GM19467 (cell line): Measurements from ENCODE around the gene BMPR1A.
"Not testable (repeated sequence)": the region's sequence is repeated elsewhere in the genome, so short reads cannot be mapped to it uniquely, and the experiment has no call there.

ENCODE experiments used
- ATAC-seq: cut with Tn5 transposase; IDR thresholded peaks from one replicate; pipeline ENCODE4 v1.9.1; 2021; ENCODE audit warnings: mild to moderate bottlenecking, moderate library complexity; ENCODE audit not compliant: unreplicated experiment

BMPR1A gene

DNA sequence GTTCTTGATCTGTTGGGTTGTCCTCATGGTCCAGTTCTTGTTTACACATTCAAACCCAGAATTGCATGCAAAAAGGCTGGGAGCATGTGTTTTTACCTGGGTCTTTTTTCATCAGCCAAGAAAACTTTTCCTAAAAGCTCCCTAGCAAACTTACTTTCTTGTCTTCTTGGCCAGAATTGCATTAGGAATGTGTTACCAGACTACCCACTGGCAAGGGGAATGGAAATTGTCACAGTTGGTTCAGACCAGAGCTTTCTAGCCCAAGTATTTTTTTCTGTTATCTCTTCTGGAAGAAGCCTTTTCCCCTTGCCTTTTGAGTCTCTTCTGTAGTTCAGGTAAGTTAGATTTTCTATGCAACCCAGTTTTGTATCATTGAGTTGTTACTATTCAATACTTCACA is 77.5 kb downstream of the BMPR1A start:
- ATAC-seq = no peak

DNA sequence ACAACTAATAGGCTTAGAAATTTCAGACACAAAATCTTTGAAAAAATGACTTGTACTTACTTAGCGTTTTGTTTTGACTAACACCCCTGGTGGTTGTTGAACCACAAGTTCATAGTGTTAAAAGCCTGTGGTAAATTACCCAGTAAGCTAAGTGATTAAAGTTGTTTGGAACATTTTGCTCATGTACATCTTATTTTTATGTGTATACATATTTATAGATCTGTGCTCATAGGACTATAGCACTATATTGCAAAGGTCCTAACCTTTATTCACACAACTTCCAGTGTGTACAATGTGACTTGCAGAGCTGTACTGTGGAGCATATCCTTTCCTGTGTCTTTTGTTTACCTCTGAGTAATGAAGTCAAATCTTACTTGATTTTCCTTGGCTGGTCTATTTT is 79.6 kb downstream of the BMPR1A start:
- no peak for ATAC-seq

DNA sequence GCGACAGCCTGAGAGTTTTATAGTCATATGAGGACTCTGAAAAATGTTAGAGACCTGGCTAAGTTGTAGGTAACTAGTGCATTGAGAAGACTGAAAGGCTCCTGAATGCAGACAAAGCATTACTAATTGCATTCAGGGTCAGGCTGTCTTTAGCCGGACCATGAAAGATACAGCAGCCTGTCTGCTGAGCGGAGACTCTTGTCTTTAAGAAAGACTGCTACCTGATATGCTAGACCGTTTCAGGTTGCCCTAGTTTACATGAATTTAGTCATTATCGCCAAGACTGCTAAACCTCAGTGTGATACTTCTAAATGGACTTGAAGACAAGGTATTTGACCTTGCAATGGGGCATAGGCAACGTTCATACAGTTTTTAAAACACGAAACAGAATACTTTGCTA is 81.2 kb downstream of the BMPR1A start:
- ATAC-seq = no peak

DNA sequence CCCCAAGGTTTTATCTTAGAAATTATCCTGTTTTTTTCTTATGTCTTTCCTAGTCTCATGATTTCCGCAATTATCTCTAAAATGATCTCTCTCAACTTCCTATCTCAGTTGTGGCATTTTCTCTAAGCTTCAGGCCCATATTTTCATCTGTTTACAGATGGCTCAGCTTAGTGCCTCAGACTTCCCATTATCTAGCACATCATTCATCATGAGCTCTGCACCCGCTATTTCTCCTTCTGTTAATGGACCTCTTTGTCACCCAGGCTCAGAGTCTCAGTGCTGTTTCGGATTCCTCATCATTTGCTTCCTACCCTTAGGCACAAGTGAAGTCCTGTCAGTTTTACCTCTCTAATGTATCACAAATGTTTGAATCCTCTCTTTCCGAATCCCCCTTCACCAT is 84.1 kb downstream of the BMPR1A start:
- no peak for ATAC-seq

DNA sequence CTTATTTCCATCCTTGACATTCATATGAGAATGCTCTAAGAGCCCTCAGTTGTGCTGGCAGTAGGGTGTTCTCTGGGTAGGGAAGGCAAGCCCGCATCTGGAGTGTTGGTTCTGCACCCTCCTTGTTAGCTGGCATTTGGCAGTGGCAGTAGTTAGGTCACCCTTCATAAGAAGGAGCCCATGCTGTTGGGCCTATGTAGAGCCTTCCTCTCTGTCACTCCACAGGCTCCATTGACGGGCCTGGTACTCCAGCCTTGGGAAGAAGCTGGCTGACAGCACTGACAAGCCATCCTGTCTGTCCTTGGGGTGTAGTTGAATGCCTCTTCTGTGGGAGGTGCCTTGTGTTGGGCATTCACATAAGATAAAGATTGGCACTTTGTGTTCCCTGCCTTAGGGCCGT is 89.7 kb downstream of the BMPR1A start:
- ATAC-seq = no peak

DNA sequence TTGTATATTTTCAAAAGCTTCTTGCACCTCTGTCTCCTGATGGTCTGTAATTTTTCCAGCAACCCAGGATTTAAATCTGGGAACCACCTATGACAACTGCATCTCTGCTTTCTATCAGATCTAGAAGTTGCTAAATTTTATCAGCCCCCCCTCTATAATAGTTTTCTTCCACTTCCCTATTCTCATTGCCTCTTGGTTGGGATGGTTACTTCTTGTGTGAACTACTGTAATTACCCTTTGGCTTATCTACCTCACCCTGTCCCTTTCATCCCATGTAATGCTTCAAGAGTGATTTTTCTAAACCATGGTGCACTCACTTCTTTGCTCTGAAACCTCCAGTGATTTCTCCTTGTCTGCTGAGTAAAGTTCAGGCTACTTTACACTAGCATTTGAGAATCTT is 92.3 kb downstream of the BMPR1A start:
- ATAC-seq = no peak

DNA sequence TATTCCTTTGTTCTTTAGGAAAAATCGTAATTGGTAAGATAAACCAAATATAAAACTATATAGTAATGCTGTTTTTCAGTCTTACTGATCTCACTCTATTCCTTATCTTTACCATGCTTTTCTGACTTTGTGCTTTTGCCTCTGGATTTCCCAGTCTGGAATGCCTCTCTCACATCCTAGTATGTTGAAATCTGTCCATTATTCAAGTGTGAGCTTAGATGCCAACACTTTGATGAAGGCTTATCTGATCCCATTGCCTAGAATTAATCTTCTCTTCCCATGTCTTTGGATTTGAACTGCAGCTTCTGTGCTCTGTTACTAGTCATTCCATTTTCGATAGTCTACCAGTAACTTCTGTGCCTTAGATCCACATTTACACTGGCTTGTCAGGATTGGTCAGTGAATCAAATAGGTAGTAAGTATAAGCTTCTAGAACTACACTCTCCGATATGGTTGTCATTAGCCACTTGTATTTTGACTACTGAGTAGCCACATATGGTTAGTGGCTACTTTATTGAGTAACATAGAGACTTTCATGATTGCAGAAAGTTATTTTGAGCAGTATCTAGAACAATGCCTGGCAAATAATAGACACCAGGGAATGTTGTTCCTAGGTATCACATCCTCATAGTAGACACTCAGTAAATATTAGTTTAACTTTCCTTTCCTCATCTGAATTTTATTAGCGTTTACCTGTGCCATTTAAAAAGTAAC is 92.9 kb downstream of the BMPR1A start:
- ATAC-seq = no peak

DNA sequence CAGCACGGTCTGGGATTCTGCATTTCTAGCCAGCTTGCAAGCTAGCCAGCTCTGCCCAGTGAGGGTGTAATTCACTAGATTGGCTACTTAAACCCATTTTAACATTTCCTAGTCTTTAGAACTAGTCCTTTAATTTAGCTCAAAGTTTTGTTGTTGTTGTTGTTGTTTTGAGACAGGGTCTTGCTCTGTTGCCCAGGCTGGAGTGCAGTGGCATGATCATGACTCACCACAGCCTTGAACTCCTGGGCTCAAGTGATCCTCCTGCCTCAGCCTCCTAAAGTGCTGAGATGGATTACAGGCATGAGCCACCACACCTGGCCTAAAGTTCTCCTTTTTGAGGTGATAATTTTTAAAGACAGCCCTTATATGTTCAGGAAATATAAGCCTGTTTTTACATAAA is 94.1 kb downstream of the BMPR1A start:
- ATAC-seq = no peak

DNA sequence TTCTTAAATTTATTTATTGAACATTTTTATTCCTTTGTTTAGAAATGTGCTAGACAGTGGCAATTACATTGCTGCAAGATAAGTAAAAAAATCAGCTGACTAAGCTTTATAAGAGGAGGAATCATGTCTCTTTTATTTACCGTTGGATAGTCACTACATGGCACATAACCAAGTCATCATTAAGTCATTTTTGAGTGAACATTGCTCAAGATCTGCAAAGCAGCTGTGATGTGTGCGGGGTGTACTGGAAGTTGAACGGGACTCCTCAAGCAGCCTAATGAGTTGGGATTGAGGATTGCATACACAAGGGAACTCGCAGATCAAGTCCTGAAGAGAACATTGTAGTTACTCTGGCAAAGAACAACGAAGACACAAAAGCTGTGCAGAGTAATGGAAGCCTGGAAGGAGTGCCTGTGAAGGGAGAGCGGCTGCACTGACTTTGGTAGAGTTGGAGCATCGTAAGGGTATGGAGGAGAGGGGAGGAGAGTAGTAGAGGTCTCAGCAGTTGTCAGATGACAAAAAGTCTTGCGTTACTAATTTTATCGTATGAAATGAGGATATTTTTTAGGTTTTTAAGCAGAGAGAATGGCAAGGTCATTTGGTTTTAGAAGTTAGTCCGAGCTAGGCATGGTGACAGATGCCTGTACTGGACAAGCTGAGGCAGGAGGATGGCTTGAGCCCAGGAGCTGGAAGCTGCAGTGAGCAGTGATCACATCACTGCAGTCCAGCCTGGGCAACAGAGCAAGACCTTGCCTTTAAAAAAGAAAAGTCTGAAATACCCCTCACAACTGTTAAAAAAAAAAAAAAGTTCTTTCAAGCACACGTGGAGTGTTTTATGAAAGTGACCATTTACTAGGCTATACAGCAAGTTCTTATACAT is 95.1 kb downstream of the BMPR1A start:
- ATAC-seq = no peak

DNA sequence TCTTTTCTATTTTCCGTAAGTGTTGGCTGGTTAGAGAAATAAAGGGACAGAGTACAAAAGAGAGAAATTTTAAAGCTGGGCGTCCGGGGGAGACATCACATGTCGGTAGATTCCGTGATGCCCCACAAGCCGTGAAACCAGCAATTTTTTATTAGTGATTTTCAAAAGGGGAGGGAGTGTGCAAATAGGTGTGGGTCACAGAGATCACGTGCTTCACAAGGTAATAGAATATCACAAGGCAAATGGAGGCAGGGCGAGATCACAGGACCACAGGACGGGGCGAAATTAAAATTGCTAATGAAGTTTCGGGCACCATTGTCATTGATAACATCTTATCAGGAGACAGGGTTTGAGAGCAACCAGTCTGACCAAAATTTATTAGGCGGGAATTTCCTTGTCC is 97.2 kb downstream of the BMPR1A start:
- not testable (repeated sequence) for ATAC-seq

DNA sequence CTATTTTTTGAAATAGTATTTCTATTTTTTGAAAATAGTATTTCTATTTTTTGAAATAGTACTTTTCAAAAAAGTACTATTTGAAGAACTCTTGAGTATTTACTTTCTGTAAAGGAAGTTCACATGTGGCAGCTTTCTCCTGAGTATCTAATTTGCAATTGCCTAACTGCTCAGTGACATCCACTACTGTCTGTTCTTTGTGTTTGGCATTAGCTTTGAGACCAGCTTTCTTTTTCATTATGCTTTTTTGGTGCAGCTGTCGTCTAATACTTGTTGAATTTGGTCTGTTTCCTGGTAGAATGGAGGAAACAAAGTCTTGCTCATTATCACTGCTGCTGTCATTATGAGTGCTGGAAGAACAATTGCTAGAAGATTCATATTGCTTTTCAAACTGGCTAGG is 99.1 kb downstream of the BMPR1A start:
- no peak for ATAC-seq

DNA sequence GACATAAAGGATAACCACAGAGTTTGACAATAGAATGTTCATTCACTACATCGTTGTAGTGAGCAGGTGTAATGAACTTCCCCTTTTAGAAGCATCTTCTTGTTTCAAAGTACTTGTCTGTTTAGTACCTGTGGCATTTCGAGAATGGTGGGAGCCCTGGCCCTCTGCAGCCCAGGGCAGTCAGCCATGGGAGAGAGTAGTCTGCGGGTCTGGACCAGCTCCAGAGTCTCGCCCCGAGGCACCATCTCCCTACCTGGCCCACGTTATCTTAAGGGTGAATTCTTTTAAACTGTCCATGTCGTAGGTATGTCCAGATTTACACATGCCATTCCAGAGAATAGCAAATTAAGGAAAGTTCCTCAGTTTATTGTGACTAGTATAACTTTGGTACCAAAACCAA is 99.7 kb downstream of the BMPR1A start:
- ATAC-seq = no peak

DNA sequence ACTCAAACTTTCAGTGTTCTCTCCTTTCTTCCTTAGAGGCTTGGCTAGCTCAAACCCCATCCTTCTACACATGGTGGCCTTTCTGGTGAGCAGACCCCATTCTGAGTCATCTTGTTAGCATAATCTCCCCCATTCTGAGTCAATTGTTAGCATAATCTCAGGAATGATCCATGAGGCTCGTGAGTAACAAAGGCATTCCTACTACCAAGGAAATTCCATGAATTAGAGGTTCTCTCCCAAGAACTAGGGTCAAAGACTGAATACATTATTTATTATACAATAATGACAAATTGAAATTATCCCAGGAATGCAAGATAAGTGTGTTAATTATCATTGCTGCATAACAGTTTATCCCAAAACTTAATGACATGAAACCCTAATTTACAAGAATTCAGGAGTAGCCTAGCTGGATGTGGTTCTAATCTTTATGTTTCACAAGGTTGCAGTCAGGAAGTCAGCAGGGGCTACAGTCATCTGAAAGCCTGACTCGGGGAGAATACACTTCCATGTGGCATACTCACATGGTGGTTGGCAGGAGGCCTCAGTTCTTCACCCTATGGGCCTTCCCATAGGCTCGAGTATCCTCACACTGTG is 100.8 kb downstream of the BMPR1A start:
- no peak for ATAC-seq

DNA sequence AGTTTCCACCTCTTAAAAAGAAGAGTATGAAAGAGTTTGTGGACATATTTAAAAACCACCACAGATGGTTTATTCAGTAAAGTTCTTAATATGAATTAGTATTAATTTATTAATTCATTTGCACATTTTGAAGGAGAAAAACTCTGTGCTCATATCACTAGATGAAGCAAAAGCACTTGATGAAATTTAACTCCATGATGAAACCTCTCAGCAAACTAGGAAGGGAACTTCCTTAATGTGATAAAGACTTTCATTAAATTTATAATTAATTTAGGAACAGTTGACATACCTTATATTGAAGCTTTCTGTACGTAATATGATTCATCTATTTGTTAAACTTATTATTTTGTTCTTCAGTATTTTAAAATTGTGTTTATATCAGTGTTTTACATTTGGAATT is 101.6 kb downstream of the BMPR1A start:
- ATAC-seq = no peak

DNA sequence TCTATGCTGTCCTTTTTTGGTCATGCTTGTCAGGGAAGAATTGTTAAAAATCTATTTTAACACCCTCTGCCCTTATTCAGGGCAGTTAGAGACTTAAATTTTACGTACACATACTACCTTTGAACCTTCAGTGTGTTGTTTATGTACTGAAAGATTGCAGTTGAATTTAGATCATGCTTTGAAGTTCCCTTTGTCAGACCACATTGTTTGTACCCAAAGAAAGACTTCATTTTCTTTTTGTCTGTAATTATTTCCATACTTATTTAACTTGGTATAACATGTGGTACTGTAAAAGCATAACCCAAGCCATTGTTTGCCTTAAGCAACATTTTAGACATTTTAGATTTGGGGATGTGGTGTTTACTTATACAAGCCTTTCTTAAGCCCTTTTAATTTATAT is 104.9 kb downstream of the BMPR1A start:
- ATAC-seq = no peak

DNA sequence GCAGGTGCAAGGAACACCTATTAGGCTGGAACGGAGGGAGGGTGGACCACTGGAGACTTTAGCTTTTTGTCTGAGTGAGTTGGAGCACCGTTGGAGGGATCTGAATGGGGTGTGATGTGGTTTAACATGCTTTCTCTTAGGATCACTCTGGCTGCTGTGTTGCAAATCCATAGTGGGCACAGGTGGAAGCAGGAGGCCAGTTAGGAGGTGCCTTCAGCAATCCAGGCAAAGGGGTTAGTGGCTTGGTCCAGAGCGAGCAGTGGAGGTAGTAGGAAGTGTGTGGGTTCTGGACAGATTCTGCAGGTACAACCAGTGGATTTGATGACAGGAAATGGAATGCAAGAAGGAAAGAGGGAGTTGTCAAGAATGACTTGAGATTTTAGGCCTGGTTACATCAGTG is 106.0 kb downstream of the BMPR1A start:
- no peak for ATAC-seq

DNA sequence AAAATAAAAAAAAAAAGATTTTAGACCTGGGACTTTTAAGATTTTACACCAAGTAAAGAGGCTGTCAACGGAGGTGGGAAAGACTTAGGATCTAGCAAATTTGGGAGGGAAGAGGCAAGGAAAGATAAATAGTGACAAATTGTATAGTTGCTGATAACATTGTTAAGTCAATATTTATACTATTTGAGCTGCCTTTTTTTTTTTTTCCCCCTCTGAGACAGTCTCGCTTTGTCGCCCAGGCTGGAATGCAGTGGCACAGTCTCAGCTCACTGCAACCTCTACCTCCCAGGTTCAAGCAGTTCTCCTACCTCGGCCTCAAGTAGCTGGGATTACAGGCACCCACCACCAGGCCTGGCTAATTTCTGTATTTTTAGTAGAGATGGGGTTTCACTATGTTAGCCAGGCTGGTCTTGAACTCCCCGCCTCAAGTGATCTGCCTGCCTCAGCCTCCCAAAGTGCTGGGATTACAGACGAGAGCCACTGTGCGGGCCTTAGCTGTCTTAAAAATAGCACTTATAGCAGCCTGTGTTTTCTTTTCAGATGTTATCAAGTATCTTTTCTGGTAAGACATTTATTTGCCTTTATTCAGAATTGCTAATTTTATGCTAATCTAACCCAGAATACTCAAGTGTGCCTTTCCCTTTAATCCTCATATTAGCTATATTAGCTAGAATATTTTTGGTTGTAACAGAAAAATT is 106.5 kb downstream of the BMPR1A start:
- no peak for ATAC-seq

DNA sequence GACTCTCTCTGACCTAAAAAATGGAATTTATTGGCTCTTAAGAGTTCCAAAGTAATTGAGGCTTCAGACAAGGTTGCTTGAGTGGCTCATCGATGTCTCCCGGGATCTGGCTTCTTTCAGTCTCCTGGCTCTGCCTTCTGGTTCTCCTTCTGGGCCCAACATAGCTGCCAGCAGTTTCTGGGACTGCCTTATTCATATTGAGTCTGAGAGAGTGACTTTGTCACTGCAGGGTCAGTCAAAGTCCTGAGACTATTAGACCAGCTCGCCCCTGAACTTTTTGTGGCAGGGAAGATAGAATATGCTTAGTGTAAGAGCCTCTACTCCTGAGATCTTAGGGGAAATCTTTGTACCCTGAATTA is 107.0 kb downstream of the BMPR1A start:
- ATAC-seq = no peak

DNA sequence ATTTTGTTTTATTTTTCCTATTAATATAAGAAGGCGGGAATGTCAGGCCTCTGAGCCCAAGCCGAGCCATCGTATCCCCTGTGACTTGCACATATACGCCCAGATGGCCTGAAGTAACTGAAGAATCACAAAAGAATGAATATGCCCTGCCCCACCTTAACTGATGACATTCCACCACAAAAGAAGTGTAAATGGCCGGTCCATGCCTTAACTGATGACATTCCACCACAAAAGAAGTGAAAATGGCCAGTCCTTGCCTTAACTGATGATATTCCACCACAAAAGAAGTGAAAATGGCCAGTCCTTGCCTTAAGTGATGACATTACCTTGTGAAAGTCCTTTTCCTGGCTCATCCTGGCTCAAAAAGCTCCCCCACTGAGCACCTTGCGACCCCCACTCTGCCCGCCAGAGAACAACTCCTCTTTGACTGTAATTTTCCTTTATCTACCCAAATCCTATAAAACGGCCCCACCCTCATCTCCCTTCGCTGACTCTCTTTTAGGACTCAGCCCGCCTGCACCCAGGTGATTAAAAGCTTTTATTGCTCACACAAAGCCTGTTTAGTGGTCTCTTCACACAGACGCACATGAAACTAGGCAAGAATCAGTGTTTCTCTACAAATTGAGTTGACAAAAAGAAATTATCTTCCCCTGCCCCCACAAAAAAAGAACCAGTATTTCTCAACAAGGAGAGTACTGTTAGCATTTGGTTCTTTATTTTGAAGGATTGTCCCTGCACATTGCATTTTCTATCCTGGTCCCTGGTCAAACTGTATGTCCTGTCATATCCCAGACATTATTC is 108.8 kb downstream of the BMPR1A start:
- not testable (repeated sequence) for ATAC-seq

DNA sequence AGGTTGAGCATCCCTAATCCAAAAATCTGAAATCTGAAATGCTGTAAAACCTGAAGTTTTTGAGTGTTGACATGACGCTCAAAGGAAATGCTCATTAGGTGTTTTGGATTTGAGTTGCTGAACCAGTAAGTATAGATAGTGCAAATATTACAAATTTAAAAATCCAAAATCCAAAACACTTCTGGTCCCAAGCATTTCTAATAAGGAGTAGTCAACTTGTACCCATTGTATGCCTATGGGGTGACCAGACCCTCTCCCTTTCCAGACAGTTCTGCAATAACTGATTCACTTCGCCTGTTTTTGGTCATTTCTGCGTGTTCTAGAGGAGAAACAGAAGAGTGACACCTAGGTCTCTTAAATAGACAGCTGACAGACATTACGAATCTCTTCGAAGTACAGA is 110.7 kb downstream of the BMPR1A start:
- no peak for ATAC-seq

DNA sequence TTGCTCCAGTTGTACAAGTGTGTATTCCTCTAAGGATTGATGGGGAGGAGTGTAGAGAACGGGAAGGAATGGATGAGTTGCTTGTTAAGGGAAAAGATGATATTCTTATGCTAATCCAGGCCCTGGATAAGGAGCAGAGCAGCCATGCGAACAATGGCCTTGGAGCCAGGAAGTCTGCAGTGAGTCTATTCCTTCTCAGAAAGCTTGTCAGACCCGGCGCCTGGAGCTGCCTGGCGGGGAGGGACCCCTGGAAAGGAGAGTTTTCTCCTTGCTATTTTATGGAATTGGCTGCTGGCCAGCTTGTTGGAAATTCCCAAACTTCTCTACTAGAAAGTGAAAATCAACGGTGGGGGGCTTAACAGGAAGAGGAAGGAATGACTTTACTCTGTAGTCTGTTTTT is 111.9 kb downstream of the BMPR1A start:
- ATAC-seq = no peak
